Activated CD4-positive, alpha-beta T cell treated with anti-CD3 and anti-CD28 coated beads, Interleukin-2, amount 10 ng/mL, durations not matched to agents 7 days and 5 days (primary cell): ENCODE measurements around the gene MUSTN1. TPM values are rescaled to one million over a fixed set of nuclear protein-coding genes. Genes with fewer than 3 reads are reported as not detected.

Experiments used
- CTCF ChIA-PET: fragments of 350-600 bp; sonication (Branson Sonifier 250); formaldehyde crosslinking; loops from one replicate; lab custom pipeline; 2021; ENCODE audit warnings: antibody characterized with exemption; lab: Charles Lee
- POLR2A ChIA-PET: fragments of 350-600 bp; sonication (Branson Sonifier 250); formaldehyde crosslinking; loops from one replicate; lab custom pipeline; 2021; ENCODE audit warnings: antibody characterized with exemption; lab: Charles Lee
- DNase-seq: peaks from one replicate; pipeline ENCODE4 v3.0.0-alpha.2; 2020
- H3K27ac Mint-ChIP-seq: one replicate; pipeline ENCODE4 v1.8.0; 2021; ENCODE audit warnings: mild to moderate bottlenecking, moderate library complexity, mixed read lengths
- H3K27me3 Mint-ChIP-seq: one replicate; pipeline ENCODE4 v1.8.0; 2021; ENCODE audit warnings: mixed read lengths
- H3K36me3 Mint-ChIP-seq: one replicate; pipeline ENCODE4 v1.8.0; 2021; ENCODE audit warnings: low read depth, mixed read lengths
- H3K4me1 Mint-ChIP-seq: one replicate; pipeline ENCODE4 v1.8.0; 2021; ENCODE audit warnings: mixed read lengths
- H3K4me3 Mint-ChIP-seq: one replicate; pipeline ENCODE4 v1.8.0; 2021; ENCODE audit warnings: mild to moderate bottlenecking, moderate library complexity, mixed read lengths
- H3K9me3 Mint-ChIP-seq: one replicate; pipeline ENCODE4 v1.8.0; 2021; ENCODE audit warnings: mixed read lengths
- total RNA-seq, 2 experiments: library from RNA; stranded (reverse); gene quantifications; one replicate each; pipeline ENCODE4 v1.2.3, GENCODE V29; 2021

The MUSTN1 gene
- 1 to 10 TPM in 1 of 2 experiments, not detected in 1; 2.8 TPM for total RNA-seq

DNA sequence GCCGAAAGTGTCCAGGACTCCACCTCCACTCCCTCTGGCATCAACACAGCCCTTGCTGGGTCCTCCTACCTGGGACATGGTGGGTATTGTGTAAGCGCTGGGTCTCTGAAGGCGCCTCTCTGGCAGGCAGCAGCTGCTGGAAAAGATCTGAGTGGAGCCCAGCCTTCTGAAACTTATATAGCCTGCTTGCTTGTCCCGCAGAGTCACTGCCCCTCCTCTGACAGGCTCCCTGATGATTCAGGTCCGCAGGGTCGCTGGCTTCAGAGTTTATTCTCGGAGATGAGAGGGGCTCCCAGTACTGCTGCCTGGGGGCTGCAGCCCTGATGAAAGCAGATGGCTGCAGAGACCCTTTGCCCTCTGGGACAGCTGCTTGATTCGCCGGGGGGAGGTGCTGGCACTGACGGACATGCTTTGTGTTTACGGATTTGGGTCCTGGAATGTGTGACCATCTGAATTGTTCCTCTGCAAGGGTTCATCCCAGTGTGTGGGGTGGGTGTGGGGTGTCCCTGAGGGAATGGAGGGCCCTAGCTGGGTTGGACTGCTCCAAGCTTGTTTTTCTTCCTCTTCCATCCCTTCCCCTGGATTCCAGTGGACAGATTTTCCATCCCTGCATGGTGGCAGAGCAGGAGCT lies at the start of gene MUSTN1:
MUSTN1 (minus strand) TSS at position 149 of the 631 bp plus-strand sequence; CDS start at position 78, 71 bp downstream.
- no peaks in the 10 kb centered on the region for H3K9me3 Mint-ChIP-seq
- CTCF ChIA-PET, result interaction anchor here (0.6 kb wide), 1 partner anchor 547 kb away, joined by 3 read pairs; the partner anchor contains the start of gene GLYCTK
- H3K27me3 Mint-ChIP-seq, result no peaks in the 10 kb centered on the region
- no peak within 1 kb of the TSS for H3K27ac Mint-ChIP-seq
- no peak within 1 kb of the TSS for H3K4me3 Mint-ChIP-seq
- peaks cover 11% of the 10 kb centered on the region for H3K36me3 Mint-ChIP-seq
- POLR2A ChIA-PET, result no interaction called here
- no peak for DNase-seq
- peaks cover 43% of the 10 kb centered on the region for H3K4me1 Mint-ChIP-seq

DNA sequence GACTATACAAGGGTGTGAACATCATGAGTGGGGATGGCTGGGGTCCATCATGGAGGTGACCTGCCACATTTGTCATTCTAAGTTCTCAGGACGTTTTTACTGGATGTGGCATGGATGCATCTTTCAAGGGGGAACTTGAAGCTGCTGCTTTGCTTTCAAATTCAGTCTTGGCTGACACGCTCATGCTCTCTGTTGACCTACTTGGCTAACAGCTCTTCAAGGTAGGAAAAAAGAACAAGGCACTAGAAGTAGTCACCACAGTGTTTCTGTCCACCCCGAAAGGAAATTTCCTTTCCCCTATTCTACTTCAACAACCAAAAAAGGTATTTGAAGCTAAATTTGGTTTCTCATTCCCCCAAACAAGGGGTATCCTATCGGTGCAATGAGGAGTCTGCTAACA lies 47.6 kb upstream of the MUSTN1 start:
- CTCF ChIA-PET, result interaction anchor here (0.5 to 1.6 kb wide), 5 partner anchors 10 to 1855 kb away, joined by 3 to 5 read pairs (median 3); no protein-coding TSS in a partner anchor

DNA sequence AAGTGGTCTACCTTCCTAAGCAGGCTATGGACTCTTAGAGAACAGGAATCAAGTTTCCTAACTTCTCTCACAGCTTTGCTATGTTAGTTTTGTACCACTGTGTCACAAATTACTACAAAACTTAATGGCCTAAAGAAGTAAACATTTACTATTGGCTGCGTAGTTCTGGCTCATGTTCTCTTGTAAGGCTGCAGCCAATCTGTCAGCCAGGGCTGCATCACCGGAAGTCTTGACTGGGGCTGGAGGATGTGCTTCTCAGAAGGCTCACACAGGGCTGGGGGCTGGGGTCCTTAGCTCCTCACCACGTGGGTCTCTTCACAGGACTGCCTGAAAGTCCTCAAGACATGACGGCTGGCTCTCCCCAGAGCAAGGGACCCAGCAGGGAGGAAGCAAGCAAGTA lies 47.1 kb upstream of the MUSTN1 start:
- peaks cover 32% of the 10 kb centered on the region for H3K36me3 Mint-ChIP-seq
- DNase-seq, result no peak
- no peak overlapping the region for H3K4me3 Mint-ChIP-seq
- H3K9me3 Mint-ChIP-seq, result peaks cover 4% of the 10 kb centered on the region
- H3K4me1 Mint-ChIP-seq, result peaks cover 17% of the 10 kb centered on the region
- no peaks in the 10 kb centered on the region for H3K27me3 Mint-ChIP-seq
- POLR2A ChIA-PET, result no interaction called here
- no peak overlapping the region for H3K27ac Mint-ChIP-seq
- CTCF ChIA-PET, result interaction anchor here (0.5 to 1.6 kb wide), 3 partner anchors 13 to 1854 kb away, joined by 3 to 4 read pairs (median 3); no protein-coding TSS in a partner anchor

More for the DNA sequence above, 47.6 kb upstream of the MUSTN1 start:
- peaks cover 32% of the 10 kb centered on the region for H3K36me3 Mint-ChIP-seq
- no peak overlapping the region for H3K4me3 Mint-ChIP-seq
- no peaks in the 10 kb centered on the region for H3K27me3 Mint-ChIP-seq
- H3K4me1 Mint-ChIP-seq, result peaks cover 17% of the 10 kb centered on the region
- peaks cover 4% of the 10 kb centered on the region for H3K9me3 Mint-ChIP-seq
- POLR2A ChIA-PET, result no interaction called here
- H3K27ac Mint-ChIP-seq, result no peak overlapping the region
- no peak for DNase-seq

DNA sequence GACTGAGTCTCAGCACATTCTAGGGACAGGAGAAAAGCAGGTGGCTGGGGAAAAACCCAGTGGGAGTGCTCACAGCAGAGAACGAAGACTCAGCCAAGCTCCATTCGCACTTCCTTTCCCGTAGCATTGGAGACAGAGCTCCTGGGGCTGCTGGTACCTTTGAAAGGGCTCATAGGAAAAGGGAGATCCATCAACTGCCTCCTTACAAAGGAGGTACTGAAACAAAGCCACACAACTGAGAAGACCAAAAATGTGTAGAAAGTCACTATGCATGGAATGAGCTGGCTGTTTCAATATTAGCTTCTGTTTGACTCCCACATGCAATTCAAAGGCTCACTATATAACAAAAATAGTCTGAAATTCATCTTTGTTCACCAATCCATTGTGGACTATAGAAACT lies 45.7 kb upstream of the MUSTN1 start:
- Mint-ChIP-seq H3K4me3 (no peak overlapping the region), H3K9me3 (peaks cover 4% of the 10 kb centered on the region), H3K27me3 (no peaks in the 10 kb centered on the region), H3K36me3 (peaks cover 19% of the 10 kb centered on the region), H3K27ac (no peak overlapping the region), H3K4me1 (peaks cover 23% of the 10 kb centered on the region)
- CTCF ChIA-PET, result interaction anchor here (0.9 to 1.2 kb wide), 3 partner anchors 9 to 18 kb away, joined by 3 to 5 read pairs (median 3); no protein-coding TSS in a partner anchor
- no peak for DNase-seq
- POLR2A ChIA-PET, result no interaction called here

DNA sequence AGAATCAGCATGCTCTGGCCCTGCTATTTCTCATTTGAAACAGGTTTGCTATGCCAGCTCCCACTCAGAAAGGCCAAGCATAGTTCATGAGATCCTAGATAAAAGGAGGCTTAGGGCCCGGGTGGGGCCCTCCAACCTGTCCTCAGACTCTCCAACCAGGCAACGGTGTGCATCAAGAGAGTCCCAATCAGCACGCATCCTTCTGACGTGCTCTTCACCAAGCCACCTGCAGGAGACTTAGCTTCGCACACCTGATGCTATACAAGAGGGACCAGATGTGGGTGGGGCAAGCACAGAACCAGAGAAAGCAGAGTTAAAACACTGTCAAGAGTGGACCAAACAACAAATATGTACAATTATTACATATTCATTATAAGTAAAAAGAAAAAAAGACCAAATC lies 45.2 kb upstream of the MUSTN1 start:
- Mint-ChIP-seq H3K9me3 (peaks cover 4% of the 10 kb centered on the region), H3K36me3 (peaks cover 15% of the 10 kb centered on the region), H3K27ac (no peak overlapping the region), H3K27me3 (no peaks in the 10 kb centered on the region), H3K4me1 (peaks cover 27% of the 10 kb centered on the region), H3K4me3 (no peak overlapping the region)
- POLR2A ChIA-PET, result no interaction called here
- CTCF ChIA-PET, result interaction anchor here (0.9 to 1.2 kb wide), 3 partner anchors 9 to 19 kb away, joined by 3 to 5 read pairs (median 3); no protein-coding TSS in a partner anchor
- no peak for DNase-seq

DNA sequence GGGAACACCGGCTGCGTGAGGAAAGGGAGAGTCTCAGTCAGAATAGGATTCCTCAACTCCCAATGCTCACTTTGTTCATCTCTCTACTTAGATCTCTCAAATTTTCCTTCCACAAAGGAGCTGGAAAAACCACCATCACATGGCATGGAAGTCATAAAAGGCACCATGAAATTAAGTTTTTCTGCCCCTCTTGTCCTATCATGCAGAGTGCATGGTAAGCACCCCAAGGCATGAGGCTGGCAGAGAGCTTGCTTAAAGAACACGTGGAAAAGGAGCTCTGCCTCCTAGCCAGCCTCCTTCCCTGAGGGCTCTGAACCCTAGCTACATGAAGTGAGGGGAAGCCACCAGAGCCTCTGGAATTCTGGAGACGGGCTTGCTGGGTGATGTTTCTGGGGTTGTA lies 44.8 kb upstream of the MUSTN1 start:
- ChIA-PET POLR2A (no interaction called here), CTCF (interaction anchor here (0.9 to 1.2 kb wide), 3 partner anchors 10 to 19 kb away, joined by 3 to 5 read pairs (median 3); no protein-coding TSS in a partner anchor)
- H3K9me3 Mint-ChIP-seq, result peaks cover 1% of the 10 kb centered on the region
- no peaks in the 10 kb centered on the region for H3K27me3 Mint-ChIP-seq
- no peak overlapping the region for H3K27ac Mint-ChIP-seq
- DNase-seq, result no peak
- peaks cover 10% of the 10 kb centered on the region for H3K36me3 Mint-ChIP-seq
- peaks cover 29% of the 10 kb centered on the region for H3K4me1 Mint-ChIP-seq
- H3K4me3 Mint-ChIP-seq, result no peak overlapping the region

DNA sequence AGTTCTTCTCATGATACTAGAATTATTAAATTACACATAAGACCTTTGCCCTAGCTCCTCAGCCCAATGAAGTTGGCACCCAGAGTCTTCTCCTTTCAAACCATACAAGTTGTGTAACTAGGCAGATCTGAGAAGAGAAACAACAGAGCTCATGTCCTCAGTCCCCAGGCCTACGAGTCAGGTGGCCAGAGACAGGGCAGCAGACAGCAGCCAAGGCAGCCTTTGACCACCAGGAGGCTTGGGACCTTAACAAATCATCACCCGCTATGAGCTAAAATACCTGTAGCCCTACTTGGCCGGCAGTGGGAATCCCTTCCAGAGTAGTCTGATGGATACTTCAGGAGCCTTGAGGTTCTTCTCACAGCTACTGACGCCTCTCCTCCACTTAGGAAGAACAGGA lies 44.3 kb upstream of the MUSTN1 start:
- CTCF ChIA-PET, result no interaction called here
- DNase-seq, result no peak
- POLR2A ChIA-PET, result no interaction called here
- Mint-ChIP-seq H3K4me1 (peaks cover 32% of the 10 kb centered on the region), H3K4me3 (no peak overlapping the region), H3K27ac (no peak overlapping the region), H3K27me3 (no peaks in the 10 kb centered on the region), H3K36me3 (peaks cover 10% of the 10 kb centered on the region), H3K9me3 (no peaks in the 10 kb centered on the region)

DNA sequence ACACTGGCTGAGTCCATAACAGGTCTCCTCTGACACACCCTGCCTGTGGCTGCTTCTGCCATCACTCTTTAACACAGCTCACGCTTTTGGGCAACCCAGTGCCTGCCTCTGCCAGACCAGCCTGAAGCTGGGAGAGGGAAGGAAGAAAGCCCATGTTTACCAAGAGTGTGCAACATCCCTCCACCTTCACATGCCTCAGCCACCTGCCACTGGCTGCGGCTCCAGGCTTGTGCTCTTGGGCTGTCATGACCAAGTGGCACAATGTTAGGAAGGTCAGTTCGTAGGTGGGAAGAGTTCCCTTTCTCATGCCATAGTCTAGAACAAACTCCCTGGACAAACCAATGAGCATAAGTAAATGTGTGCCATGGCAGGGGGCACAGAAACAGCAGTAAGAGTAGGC lies 42.3 kb upstream of the MUSTN1 start:
- Mint-ChIP-seq H3K27ac (no peak overlapping the region), H3K27me3 (no peaks in the 10 kb centered on the region), H3K36me3 (peaks cover 10% of the 10 kb centered on the region), H3K4me1 (peaks cover 38% of the 10 kb centered on the region), H3K9me3 (no peaks in the 10 kb centered on the region), H3K4me3 (no peak overlapping the region)
- CTCF ChIA-PET, result no interaction called here
- POLR2A ChIA-PET, result no interaction called here
- no peak for DNase-seq

DNA sequence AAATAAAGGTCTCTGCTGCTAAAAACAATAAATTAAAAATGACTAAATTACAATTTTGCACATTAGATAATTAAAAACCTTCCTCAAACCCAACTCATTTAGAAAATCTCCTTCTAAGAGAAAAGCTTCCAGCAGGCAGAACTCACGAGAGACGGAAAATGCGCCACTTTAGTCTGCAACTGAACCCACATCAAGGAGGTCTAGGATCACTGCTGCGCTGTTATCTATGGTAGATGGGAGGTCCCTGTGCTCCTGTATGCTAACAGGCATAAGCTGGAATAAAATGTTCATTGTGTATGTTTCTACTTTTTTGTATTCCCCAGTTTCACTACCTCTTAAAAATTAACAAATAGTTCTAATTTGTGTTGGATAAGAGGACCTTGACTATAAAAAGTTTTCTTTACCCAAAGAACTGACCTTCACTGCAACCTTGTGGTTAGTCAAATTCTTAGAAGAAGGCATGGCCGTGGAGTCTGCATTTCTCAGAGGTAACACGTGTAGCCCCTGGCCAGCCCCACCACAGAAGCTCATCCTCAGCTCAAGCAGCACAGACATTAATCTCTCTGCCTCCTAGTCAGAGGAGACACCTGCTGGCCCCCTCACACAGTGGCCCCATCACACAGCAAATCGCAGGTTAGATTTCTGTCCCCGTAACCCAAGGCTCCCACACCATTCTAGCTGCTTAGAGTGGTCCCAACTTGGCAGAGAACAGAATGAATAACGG lies 40.2 kb upstream of the MUSTN1 start:
- POLR2A ChIA-PET, result no interaction called here
- Mint-ChIP-seq H3K4me3 (peak overlapping the region; percentile 25), H3K4me1 (peaks cover 39% of the 10 kb centered on the region), H3K36me3 (peaks cover 10% of the 10 kb centered on the region), H3K27ac (no peak overlapping the region), H3K9me3 (no peaks in the 10 kb centered on the region), H3K27me3 (no peaks in the 10 kb centered on the region)
- CTCF ChIA-PET, result interaction anchor here (0.8 kb wide), 1 partner anchor 24 kb away, joined by 3 read pairs; no protein-coding TSS in a partner anchor
- DNase-seq, result no peak

DNA sequence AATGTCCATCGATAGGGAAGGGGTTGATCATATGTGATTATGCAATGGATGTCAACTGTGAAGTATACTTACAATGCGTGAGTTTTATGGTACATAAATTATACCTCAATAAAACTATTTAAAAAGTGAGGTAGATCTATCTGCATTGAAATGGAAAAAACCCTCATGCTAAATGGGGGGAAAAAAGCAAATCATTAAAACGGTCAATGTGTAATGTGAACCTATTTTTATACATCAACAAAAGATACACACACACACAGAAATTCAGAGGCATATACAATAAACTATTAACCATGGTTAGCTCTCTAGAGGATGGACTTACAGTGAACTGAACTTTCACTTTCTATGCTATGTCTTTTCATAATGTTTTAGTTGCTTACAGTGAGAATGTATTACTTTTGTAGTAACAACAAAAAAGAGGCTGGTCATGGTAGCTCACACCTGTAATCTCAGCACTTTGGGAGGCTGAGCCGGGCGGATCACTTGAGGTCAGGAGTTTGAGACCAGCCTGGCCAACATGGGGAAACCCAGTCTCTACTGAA lies 39.4 kb upstream of the MUSTN1 start:
- ChIA-PET CTCF (interaction anchor here (0.8 to 0.9 kb wide), 2 partner anchors 14 to 23 kb away, joined by 3 read pairs; no protein-coding TSS in a partner anchor), POLR2A (no interaction called here)
- H3K4me1 Mint-ChIP-seq, result peaks cover 39% of the 10 kb centered on the region
- H3K9me3 Mint-ChIP-seq, result no peaks in the 10 kb centered on the region
- DNase-seq, result no peak
- H3K27ac Mint-ChIP-seq, result no peak overlapping the region
- no peaks in the 10 kb centered on the region for H3K27me3 Mint-ChIP-seq
- no peak overlapping the region for H3K4me3 Mint-ChIP-seq
- H3K36me3 Mint-ChIP-seq, result peaks cover 10% of the 10 kb centered on the region

DNA sequence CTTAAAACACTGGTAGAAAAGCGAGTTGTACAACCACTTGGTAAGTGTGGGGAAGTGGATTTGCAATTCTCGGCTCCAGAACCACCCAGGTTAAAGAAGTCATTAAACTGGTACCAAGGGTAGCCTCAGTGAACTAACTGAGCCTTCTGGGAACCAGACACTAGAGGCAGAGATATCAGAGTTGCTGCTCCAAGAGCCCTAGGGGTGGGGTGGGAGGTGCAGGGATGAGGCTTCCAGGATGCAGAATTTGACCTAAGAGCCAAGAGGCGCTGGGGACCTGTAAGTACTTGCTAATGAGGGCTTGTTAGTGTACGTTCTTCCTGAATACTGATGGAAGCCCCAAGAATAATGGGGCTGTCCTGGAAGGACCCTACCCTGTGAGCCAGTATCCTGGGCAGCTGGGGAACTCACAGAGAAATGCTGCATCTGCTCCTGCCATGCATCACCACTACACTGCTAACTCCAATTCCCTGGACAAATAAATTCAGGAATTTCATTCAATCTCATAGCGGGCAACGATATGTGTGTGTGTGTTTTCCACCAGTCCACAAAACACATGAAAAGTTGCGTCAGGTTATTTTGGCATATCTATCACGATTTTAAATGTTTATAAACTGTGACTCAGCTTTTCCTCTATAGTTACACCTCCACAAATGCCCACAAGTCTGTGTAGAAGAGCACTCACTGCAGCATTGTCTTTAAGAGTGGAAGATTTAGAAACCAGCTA lies 38.8 kb upstream of the MUSTN1 start:
- CTCF ChIA-PET, result interaction anchor here (0.9 kb wide), 1 partner anchor 14 kb away, joined by 3 read pairs; no protein-coding TSS in a partner anchor
- Mint-ChIP-seq H3K36me3 (peaks cover 3% of the 10 kb centered on the region), H3K4me3 (no peak overlapping the region), H3K27me3 (no peaks in the 10 kb centered on the region), H3K27ac (no peak overlapping the region), H3K9me3 (no peaks in the 10 kb centered on the region), H3K4me1 (peaks cover 39% of the 10 kb centered on the region)
- POLR2A ChIA-PET, result no interaction called here
- DNase-seq, result no peak

DNA sequence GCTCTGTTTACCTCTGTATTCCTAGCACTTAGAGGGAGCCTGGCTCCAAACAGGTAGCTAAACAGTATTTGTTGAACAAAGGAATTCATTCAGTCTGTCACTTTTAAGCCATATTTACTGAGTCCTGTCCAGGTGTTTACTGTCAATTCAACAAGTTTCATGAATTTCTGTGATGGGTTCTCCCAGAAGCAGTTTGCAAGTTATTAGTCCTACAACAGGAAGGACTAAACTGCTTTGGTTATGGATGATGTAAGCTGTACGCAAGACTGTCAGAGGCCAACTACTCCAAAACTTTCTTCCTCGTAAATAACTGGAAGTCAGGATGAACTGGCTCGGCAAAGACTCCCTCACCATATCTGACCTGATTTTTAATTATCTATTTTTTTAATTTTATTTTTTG lies 37.4 kb upstream of the MUSTN1 start:
- CTCF ChIA-PET, result interaction anchor here (0.7 to 1.3 kb wide), 2 partner anchors 22 to 24 kb away, joined by 3 read pairs; no protein-coding TSS in a partner anchor
- Mint-ChIP-seq H3K36me3 (no peaks in the 10 kb centered on the region), H3K4me3 (no peak overlapping the region), H3K9me3 (no peaks in the 10 kb centered on the region), H3K27me3 (no peaks in the 10 kb centered on the region), H3K27ac (no peak overlapping the region), H3K4me1 (peaks cover 39% of the 10 kb centered on the region)
- no peak for DNase-seq
- POLR2A ChIA-PET, result no interaction called here
